IMR-90 (cell line): ENCODE measurements around the gene NR1H2.

Source experiments
- CEBPB ChIP-seq: IDR thresholded peaks from 2 replicates; pipeline ENCODE4 v1.6.1; 2012; ENCODE audit warnings: low read depth, low read length, improper control_type of control experiment
- CHD1 ChIP-seq: IDR thresholded peaks from 2 replicates; pipeline ENCODE4 v1.6.1; 2012; ENCODE audit warnings: low read depth, low read length, improper control_type of control experiment
- CTCF ChIP-seq: conservative IDR thresholded peaks from 2 replicates; pipeline ENCODE4 v1.5.1; 2012; ENCODE audit warnings: mild to moderate bottlenecking, low read depth, low read length, improper control_type of control experiment
- ELK1 ChIP-seq: fragments of 150-350 bp; IDR thresholded peaks from 2 replicates; pipeline ENCODE4 v1.6.1; 2016; ENCODE audit warnings: low read depth, mild to moderate bottlenecking, low read length, moderate library complexity, borderline replicate concordance
- MAFK ChIP-seq: IDR thresholded peaks from 2 replicates; pipeline ENCODE4 v1.6.1; 2012; ENCODE audit warnings: low read depth, low read length, improper control_type of control experiment
- MXI1 ChIP-seq: IDR thresholded peaks from 2 replicates; pipeline ENCODE4 v1.6.1; 2012; ENCODE audit warnings: low read depth, mild to moderate bottlenecking, low read length, moderate library complexity, borderline replicate concordance
- POLR2A ChIP-seq: IDR thresholded peaks from 2 replicates; pipeline ENCODE4 v1.6.1; 2012; ENCODE audit warnings: mild to moderate bottlenecking, low read depth, low read length
- RAD21 ChIP-seq: IDR thresholded peaks from 2 replicates; pipeline ENCODE4 v1.6.1; 2012; ENCODE audit warnings: low read length, improper control_type of control experiment
- RFX5 ChIP-seq: IDR thresholded peaks from 2 replicates; pipeline ENCODE4 v1.8.0; 2012; ENCODE audit warnings: low read depth, mild to moderate bottlenecking, low read length, moderate library complexity
- SMC3 ChIP-seq: fragments of 150-350 bp; IDR thresholded peaks from 2 replicates; pipeline ENCODE4 v1.6.1; 2016; ENCODE audit warnings: low read depth, mild to moderate bottlenecking, antibody characterized with exemption, low read length, moderate library complexity
- USF2 ChIP-seq: fragments of 150-350 bp; IDR thresholded peaks from 2 replicates; pipeline ENCODE4 v1.6.1; 2017; ENCODE audit warnings: mild to moderate bottlenecking, antibody characterized with exemption, low read length, low read depth

- TF ChIP-seq CTCF (no peak), CEBPB (no peak), POLR2A (no peak), RFX5 (no peak), MXI1 (no peak), MAFK (no peak), RAD21 (no peak), SMC3 (no peak), USF2 (no peak), CHD1 (no peak), ELK1 (no peak)
Observed at GRCh38 chr19:50331994-50332243, 44.3 kb upstream of the NR1H2 start.
